ENCODE data around the gene SETD3. TPM values are rescaled to one million over a fixed set of nuclear protein-coding genes. Genes with fewer than 3 reads are reported as not detected.

SETD3 gene
- total and polyA plus RNA-seq, 2 of the 8 experiments (the other 6 are each of a cell fraction or from before 2014, with no cell fraction given): 24.0 to 64.0 TPM

- POLR2A ChIA-PET (ENCODE audit: partially characterized antibody): no interaction called here
- H2BK5ac ChIP-seq (ENCODE audit: low read depth, low read length): no peak overlapping the region
- 0 out of 4 replicates have a peak, but pooled peaks cover 0 to 6% of the 10 kb centered on the region in 2 experiments for H3K79me2 ChIP-seq (ENCODE audit: control insufficient read depth in 1 of 2, insufficient read depth in 2 of 2, low read length in 2 of 2)
- no peak overlapping the region for H3K23ac ChIP-seq (ENCODE audit: insufficient read length)
- DNase-seq (ENCODE audit: low read depth in 1 of 2, low spot score in 2 of 2) (no peak), FAIRE-seq (no peak)
- H3K23me2 ChIP-seq (ENCODE audit: low read depth, low read length): no peaks in the 10 kb centered on the region
- H3K4me3 ChIP-seq (ENCODE audit: extremely low read depth in 1 of 4, insufficient read depth in 2 of 4, low read depth in 3 of 4, low read length in 4 of 4): no peak overlapping the region
- no peak overlapping the region for H3K14ac ChIP-seq (ENCODE audit: insufficient read length)
- H2BK12ac ChIP-seq (ENCODE audit: low read depth, low read length): no peak overlapping the region
- H2BK15ac ChIP-seq (ENCODE audit: low read length): no peak overlapping the region
- no peak overlapping the region for H4K5ac ChIP-seq (ENCODE audit: insufficient read length, low read depth, low read length)
- no peak overlapping the region for H2BK120ac ChIP-seq (replicated peaks; ENCODE audit: low read depth, low read length)
- H3K36me3 ChIP-seq (ENCODE audit: control insufficient read depth in 2 of 4, insufficient read depth in 4 of 4, low read length in 3 of 4): no peaks in the 10 kb centered on the region
- H2BK20ac ChIP-seq (ENCODE audit: low read length): no peak overlapping the region
- H3K4ac ChIP-seq (replicated peaks; ENCODE audit: insufficient read length, low read depth, low read length): no peak overlapping the region
- H3K18ac ChIP-seq (ENCODE audit: extremely low read depth, low read length): 0 out of 2 replicates have a peak overlapping the region, but pooled peaks have one; percentile 48
- no peaks in the 10 kb centered on the region for H3K79me1 ChIP-seq (ENCODE audit: low read depth, low read length)
- no peak overlapping the region for H3K9ac ChIP-seq (replicated peaks in 1 of 4; ENCODE audit: extremely low read depth in 1 of 4, low read depth in 3 of 4, low read length in 3 of 4)
- no peak overlapping the region for H3K56ac ChIP-seq (replicated peaks; ENCODE audit: insufficient read length, low read depth, low read length)
- no peaks in the 10 kb centered on the region for H3K9me3 ChIP-seq (ENCODE audit: insufficient read depth in 2 of 2, low read depth in 1 of 2, low read length in 1 of 2)
- no peaks in the 10 kb centered on the region for H3K27me3 ChIP-seq (replicated peaks in 1 of 4; ENCODE audit: control insufficient read depth in 3 of 4, extremely low read depth in 1 of 4, insufficient read depth in 3 of 4, low read length in 3 of 4)
- no peak overlapping the region for H2AK5ac ChIP-seq (ENCODE audit: low read depth, low read length)
- 86% methylated on average over 1 of the region's 1 CpG; no CpG with 5 or more reads in 1 of the 2 experiments for WGBS, 2 experiments (ENCODE audit: extremely low coverage in 1 of 2, insufficient coverage in 1 of 2, insufficient read length in 1 of 2, insufficient replicate concordance in 2 of 2, low coverage in 1 of 2, low lambda C conversion rate in 2 of 2, missing lambda C conversion rate in 1 of 2)
- no peak overlapping the region for H4K91ac ChIP-seq (replicated peaks; ENCODE audit: insufficient read length, low read length)
- no peak overlapping the region for H3K27ac ChIP-seq (ENCODE audit: low read depth, low read length)
- peaks cover 3 to 23% (median 10%) of the 10 kb centered on the region in 4 experiments; a peak in 5 of 7 replicates for H3K4me1 ChIP-seq (replicated peaks in 1 of 4; ENCODE audit: control insufficient read depth in 3 of 4, insufficient read depth in 4 of 4, low read length in 3 of 4)
- H3K4me2 ChIP-seq (ENCODE audit: insufficient read depth in 1 of 2, low read depth in 2 of 2, low read length in 2 of 2): no peak overlapping the region
- H4K8ac ChIP-seq (ENCODE audit: extremely low read depth, insufficient read depth, low read length): no peak overlapping the region
- H2AFZ ChIP-seq (ENCODE audit: low read length): no peak overlapping the region
- CTCF ChIA-PET (ENCODE audit: partially characterized antibody): interaction anchor here (0.5 to 15.0 kb wide), 6 partner anchors 12 to 405 kb away, joined by 3 to 447 read pairs (median 5); no protein-coding TSS in a partner anchor
- peaks cover 0 to 1% of the 10 kb centered on the region in 2 experiments for H4K20me1 ChIP-seq (replicated peaks in 1 of 2; ENCODE audit: control insufficient read depth in 1 of 2, insufficient read depth in 2 of 2, low read length in 2 of 2)
- TF ChIP-seq EZH2 (IDR thresholded peaks at IDR 0.05; ENCODE audit: low read depth, low read length, severe bottlenecking) (no peak), HDAC6 (IDR thresholded peaks at IDR 0.05; ENCODE audit: low read depth, low read length) (no peak), SP2 (IDR thresholded peaks at IDR 0.05; ENCODE audit: low read length) (no peak), GABPA (IDR thresholded peaks at IDR 0.05; ENCODE audit: borderline replicate concordance, insufficient read depth, low read length) (no peak), SUZ12 (IDR thresholded peaks at IDR 0.05; ENCODE audit: low read length) (no peak), SRF (IDR thresholded peaks at IDR 0.05; ENCODE audit: low read depth, low read length) (no peak), POLR2AphosphoS5 (IDR thresholded peaks at IDR 0.05; ENCODE audit: low read depth, low read length) (no peak), E2F6 (IDR thresholded peaks at IDR 0.05) (no peak), CHD1 (IDR thresholded peaks at IDR 0.05; ENCODE audit: low read depth, low read length) (no peak), HDAC2 (IDR thresholded peaks at IDR 0.05; ENCODE audit: borderline replicate concordance in 1 of 2, low read depth in 2 of 2, low read length in 2 of 2) (no peak), SP1 (IDR thresholded peaks at IDR 0.05; ENCODE audit: low read depth, low read length) (no peak), BACH1 (IDR thresholded peaks at IDR 0.05; ENCODE audit: low read length) (no peak), EP300 (IDR thresholded peaks at IDR 0.05; ENCODE audit: borderline replicate concordance in 1 of 2, low read depth in 2 of 2, low read length in 2 of 2) (no peak), RFX5 (IDR thresholded peaks at IDR 0.05; ENCODE audit: borderline replicate concordance, low read depth, low read length) (no peak)
These were observed 62.4 kb downstream of the SETD3 start for GRCh38 chr14:99418242-99418641.

All from H1 (cell line).